Activated B cell treated with CpG ODN at 0.5 μM for 24 hours (primary cell): ENCODE data around the gene PTCHD1. TPM values are rescaled to one million over a fixed set of nuclear protein-coding genes. Genes with fewer than 3 reads are reported as not detected.
A peak's percentile ranks its signal among the peaks of the same experiment; 100 is the strongest.

Experiments used
- ATAC-seq: fragments of 200-7000 bp; cut with Tn5 transposase; one replicate; pipeline ENCODE4 v1.10.0; 2021; ENCODE audit warnings: low read depth, mild to moderate bottlenecking, moderate library complexity
- CTCF ChIA-PET: fragments of 350-600 bp; sonication (Branson Sonifier 250); formaldehyde crosslinking; loops from one replicate; lab custom pipeline; 2021; ENCODE audit warnings: antibody characterized with exemption; lab: Charles Lee
- POLR2A ChIA-PET: fragments of 350-600 bp; sonication (Branson Sonifier 250); formaldehyde crosslinking; loops from one replicate; lab custom pipeline; 2021; ENCODE audit warnings: antibody characterized with exemption; lab: Charles Lee
- DNase-seq: peaks from one replicate; pipeline ENCODE4 v3.0.0; 2022
- H3K27ac Mint-ChIP-seq: one replicate; pipeline ENCODE4 v1.8.0; 2020; ENCODE audit warnings: mixed read lengths
- H3K27me3 Mint-ChIP-seq: one replicate; pipeline ENCODE4 v1.8.0; 2021; ENCODE audit warnings: mixed read lengths
- H3K36me3 Mint-ChIP-seq: one replicate; pipeline ENCODE4 v1.8.0; 2021; ENCODE audit warnings: low read depth, mixed read lengths
- H3K4me1 Mint-ChIP-seq: one replicate; pipeline ENCODE4 v1.8.0; 2021; ENCODE audit warnings: mixed read lengths
- H3K4me3 Mint-ChIP-seq: one replicate; pipeline ENCODE4 v1.8.0; 2020; ENCODE audit warnings: mild to moderate bottlenecking, mixed read lengths
- H3K9me3 Mint-ChIP-seq: one replicate; pipeline ENCODE4 v1.8.0; 2020; ENCODE audit warnings: mixed read lengths
- intact Hi-C: fragments of 100-400 bp; cut with micrococcal nuclease; formaldehyde crosslinking; loops from one replicate; pipeline ENCODE4 v1.15.1; 2024
- total RNA-seq: library from RNA; stranded (reverse); gene quantifications from 2 replicates; pipeline ENCODE4 v1.2.3, GENCODE V29; 2022
- TF ChIP-seq, protein P1 (sequence below): fragments of 200-600 bp; IDR thresholded peaks from one replicate; pipeline ENCODE4 v1.8.0; 2022; ENCODE audit warnings: antibody characterized with exemption, mild to moderate bottlenecking

The PTCHD1 gene
- total RNA-seq, 1 donor from 2014 or later: 0.02 TPM

GRCh38 chrX:23304881-23305280, 29.8 kb upstream of the PTCHD1 start:
- no peak for ATAC-seq
- DNase-seq: no peak
- intact Hi-C loops: no loop called here
- Mint-ChIP-seq H3K27ac (no peak overlapping the region), H3K27me3 (no peaks in the 10 kb centered on the region), H3K4me3 (no peak overlapping the region), H3K4me1 (no peaks in the 10 kb centered on the region), H3K9me3 (no peaks in the 10 kb centered on the region), H3K36me3 (no peaks in the 10 kb centered on the region)
- ChIA-PET POLR2A (no interaction called here), CTCF (no interaction called here)
- TF ChIP-seq, protein P1, sequence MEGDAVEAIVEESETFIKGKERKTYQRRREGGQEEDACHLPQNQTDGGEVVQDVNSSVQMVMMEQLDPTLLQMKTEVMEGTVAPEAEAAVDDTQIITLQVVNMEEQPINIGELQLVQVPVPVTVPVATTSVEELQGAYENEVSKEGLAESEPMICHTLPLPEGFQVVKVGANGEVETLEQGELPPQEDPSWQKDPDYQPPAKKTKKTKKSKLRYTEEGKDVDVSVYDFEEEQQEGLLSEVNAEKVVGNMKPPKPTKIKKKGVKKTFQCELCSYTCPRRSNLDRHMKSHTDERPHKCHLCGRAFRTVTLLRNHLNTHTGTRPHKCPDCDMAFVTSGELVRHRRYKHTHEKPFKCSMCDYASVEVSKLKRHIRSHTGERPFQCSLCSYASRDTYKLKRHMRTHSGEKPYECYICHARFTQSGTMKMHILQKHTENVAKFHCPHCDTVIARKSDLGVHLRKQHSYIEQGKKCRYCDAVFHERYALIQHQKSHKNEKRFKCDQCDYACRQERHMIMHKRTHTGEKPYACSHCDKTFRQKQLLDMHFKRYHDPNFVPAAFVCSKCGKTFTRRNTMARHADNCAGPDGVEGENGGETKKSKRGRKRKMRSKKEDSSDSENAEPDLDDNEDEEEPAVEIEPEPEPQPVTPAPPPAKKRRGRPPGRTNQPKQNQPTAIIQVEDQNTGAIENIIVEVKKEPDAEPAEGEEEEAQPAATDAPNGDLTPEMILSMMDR: no peak

- Mint-ChIP-seq H3K4me1 (no peaks in the 10 kb centered on the region), H3K27me3 (no peaks in the 10 kb centered on the region), H3K36me3 (no peaks in the 10 kb centered on the region), H3K27ac (no peak overlapping the region), H3K4me3 (no peak overlapping the region), H3K9me3 (no peaks in the 10 kb centered on the region)
- ATAC-seq (no peak), DNase-seq (no peak)
- ChIA-PET POLR2A (no interaction called here), CTCF (no interaction called here)
- TF ChIP-seq, protein P1: no peak
- intact Hi-C loops: no loop called here
Observed at GRCh38 chrX:23311731-23312130, 22.9 kb upstream of the PTCHD1 start.

DNA sequence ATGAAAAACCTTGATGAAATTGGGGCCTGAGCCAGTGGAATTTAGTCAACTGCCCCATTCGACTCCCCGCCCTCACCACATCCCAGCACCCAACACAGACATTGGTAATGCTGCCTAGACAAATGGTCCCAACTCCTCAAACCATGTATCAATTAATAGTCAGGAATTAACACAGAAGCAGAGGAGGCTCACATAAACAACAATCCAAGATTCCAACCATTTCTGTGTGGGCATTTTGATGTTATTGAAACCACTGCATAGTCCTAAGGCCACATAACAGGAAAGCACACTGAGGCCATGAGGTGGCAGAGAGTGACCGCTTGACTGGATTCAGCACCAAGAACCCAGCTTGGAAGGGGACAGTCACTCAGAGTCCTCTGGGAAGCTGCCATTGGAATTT, 22.5 kb upstream of the PTCHD1 start:
- Mint-ChIP-seq H3K27me3 (no peaks in the 10 kb centered on the region), H3K4me1 (no peaks in the 10 kb centered on the region), H3K27ac (no peak overlapping the region), H3K4me3 (no peak overlapping the region), H3K36me3 (no peaks in the 10 kb centered on the region), H3K9me3 (no peaks in the 10 kb centered on the region)
- ATAC-seq (no peak), DNase-seq (no peak)
- intact Hi-C loops: no loop called here
- ChIA-PET CTCF (no interaction called here), POLR2A (no interaction called here)
- TF ChIP-seq, protein P1: no peak

- Mint-ChIP-seq H3K27me3 (no peaks in the 10 kb centered on the region), H3K4me1 (no peaks in the 10 kb centered on the region), H3K9me3 (no peaks in the 10 kb centered on the region), H3K27ac (no peak overlapping the region), H3K4me3 (no peak overlapping the region), H3K36me3 (no peaks in the 10 kb centered on the region)
- CTCF ChIA-PET: interaction anchor here (1.2 to 1.6 kb wide), 2 partner anchors 1182 to 1333 kb away, joined by 7 to 10 read pairs; no protein-coding TSS in a partner anchor
- TF ChIP-seq, protein P1: no peak
- intact Hi-C loops: loop anchor here (2.0 kb wide), 1 partner anchor 1181 kb away; no protein-coding TSS in a partner anchor
- DNase-seq (no peak), ATAC-seq (peak; percentile 57)
- POLR2A ChIA-PET: no interaction called here
Observed at GRCh38 chrX:23317799-23318724, 16.6 kb upstream of the PTCHD1 start.

DNA sequence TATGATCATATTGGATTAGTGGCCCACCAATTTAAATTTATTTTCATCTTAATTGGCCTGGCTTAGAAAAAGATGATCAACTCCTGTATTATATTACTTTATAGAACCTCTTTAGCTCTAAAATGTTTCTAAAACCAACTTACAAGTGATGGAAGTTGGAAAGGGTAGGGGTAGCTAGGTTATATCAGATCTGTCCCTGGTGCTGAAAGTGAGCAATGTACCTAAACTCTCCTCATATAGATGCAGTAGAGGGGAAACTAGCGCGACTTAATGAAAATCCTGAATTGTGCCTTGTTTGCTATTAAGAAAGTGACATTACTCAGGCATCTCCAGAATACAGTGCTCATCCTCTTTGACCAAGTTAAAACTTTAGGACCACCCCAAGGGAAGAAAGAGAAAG, 7.5 kb upstream of the PTCHD1 start:
- CTCF ChIA-PET: no interaction called here
- TF ChIP-seq, protein P1: no peak
- H3K36me3 Mint-ChIP-seq: no peaks in the 10 kb centered on the region
- H3K9me3 Mint-ChIP-seq: no peaks in the 10 kb centered on the region
- no peak for DNase-seq
- H3K4me3 Mint-ChIP-seq: no peak overlapping the region
- POLR2A ChIA-PET: no interaction called here
- peaks cover 2% of the 10 kb centered on the region for H3K27me3 Mint-ChIP-seq
- no peak overlapping the region for H3K27ac Mint-ChIP-seq
- no peak for ATAC-seq
- H3K4me1 Mint-ChIP-seq: no peaks in the 10 kb centered on the region
- intact Hi-C loops: no loop called here
